ENCODE data around the gene LZTS3. TPM values are rescaled to one million over a fixed set of nuclear protein-coding genes. Genes with fewer than 3 reads are reported as not detected.

The LZTS3 gene
- total and polyA plus RNA-seq, 2 of the 13 experiments (the other 11 are each of a cell fraction or from before 2014, with no cell fraction given), result 10.1 to 31.3 TPM

GRCh38 chr20:3203315-3204123 is 30.2 kb upstream of the LZTS3 start (continued):
- TF ChIP-seq RXRB (CRISPR knock-in tag; IDR thresholded peaks at IDR 0.05; ENCODE audit: borderline replicate concordance), result no peak; the same call in 1 of the 2 replicates
- no peak for TF ChIP-seq IKZF1 (IDR thresholded peaks at IDR 0.05)
- TF ChIP-seq KMT2B (CRISPR knock-in tag; IDR thresholded peaks at IDR 0.05), result no peak
- TF ChIP-seq ZNF431 (CRISPR knock-in tag; IDR thresholded peaks at IDR 0.05; ENCODE audit: borderline replicate concordance, low read depth), result no peak
- peak; percentile 37; the same call in 1 of the 2 replicates for TF ChIP-seq ZNF333 (CRISPR knock-in tag; IDR thresholded peaks at IDR 0.05; ENCODE audit: borderline replicate concordance)
- no peak for TF ChIP-seq ZNF207 (IDR thresholded peaks at IDR 0.05; ENCODE audit: borderline replicate concordance)
- no peak for TF ChIP-seq MAZ (IDR thresholded peaks at IDR 0.05; ENCODE audit: borderline replicate concordance, low read depth, low read length)
- TF ChIP-seq MAZ (CRISPR knock-in tag; IDR thresholded peaks at IDR 0.05; ENCODE audit: low read depth), result no peak; the same call in 1 of the 2 replicates
- no peak for TF ChIP-seq SNAPC5 (CRISPR knock-in tag; IDR thresholded peaks at IDR 0.05; ENCODE audit: borderline replicate concordance)
- TF ChIP-seq SETDB1 (CRISPR knock-in tag; IDR thresholded peaks at IDR 0.05; ENCODE audit: borderline replicate concordance), result 0 out of 2 replicates have a peak, but pooled peaks have one; percentile 47
- TF ChIP-seq ASH2L (IDR thresholded peaks at IDR 0.05; ENCODE audit: insufficient read length, low read depth, low read length), result no peak
- TF ChIP-seq SRSF9 (IDR thresholded peaks at IDR 0.05; ENCODE audit: borderline replicate concordance, insufficient read depth, low read depth, low read length, poor library complexity, severe bottlenecking), result no peak
- no peak; the same call in 1 of the 2 replicates for TF ChIP-seq DNMT1 (CRISPR knock-in tag; IDR thresholded peaks at IDR 0.05)
- no peak for TF ChIP-seq ELF4 (CRISPR knock-in tag; IDR thresholded peaks at IDR 0.05; ENCODE audit: borderline replicate concordance)
- TF ChIP-seq TCF7 (IDR thresholded peaks at IDR 0.05; ENCODE audit: low read depth), result no peak
- TF ChIP-seq ZNF605 (CRISPR knock-in tag; IDR thresholded peaks at IDR 0.05), result peak; percentile 86; the same call in 1 of the 2 replicates
- TF ChIP-seq RORA (CRISPR knock-in tag; IDR thresholded peaks at IDR 0.05), result no peak
- no peak; the same call in 1 of the 2 replicates for TF ChIP-seq ZNF740 (CRISPR knock-in tag; IDR thresholded peaks at IDR 0.05)
- no peak for TF ChIP-seq E2F2 (CRISPR knock-in tag; IDR thresholded peaks at IDR 0.05; ENCODE audit: borderline replicate concordance)
- no peak for TF ChIP-seq MLLT10 (CRISPR knock-in tag; IDR thresholded peaks at IDR 0.05)
- TF ChIP-seq ZNF564 (CRISPR knock-in tag; IDR thresholded peaks at IDR 0.05), result no peak
- TF ChIP-seq FOXK2 (IDR thresholded peaks at IDR 0.05), result no peak
- TF ChIP-seq GMEB2 (CRISPR knock-in tag; IDR thresholded peaks at IDR 0.05; ENCODE audit: low read depth), result no peak
- TF ChIP-seq CEBPZ (IDR thresholded peaks at IDR 0.05; ENCODE audit: low read length), result no peak
